CD4-positive, alpha-beta T cell treated with Interleukin-10 for 1 hour (primary cell): ENCODE data around the gene ADPRHL1.

Experiments used
- DNase-seq: peaks from one replicate; pipeline ENCODE4 v3.0.0-alpha.2; 2020

Gene ADPRHL1

DNA sequence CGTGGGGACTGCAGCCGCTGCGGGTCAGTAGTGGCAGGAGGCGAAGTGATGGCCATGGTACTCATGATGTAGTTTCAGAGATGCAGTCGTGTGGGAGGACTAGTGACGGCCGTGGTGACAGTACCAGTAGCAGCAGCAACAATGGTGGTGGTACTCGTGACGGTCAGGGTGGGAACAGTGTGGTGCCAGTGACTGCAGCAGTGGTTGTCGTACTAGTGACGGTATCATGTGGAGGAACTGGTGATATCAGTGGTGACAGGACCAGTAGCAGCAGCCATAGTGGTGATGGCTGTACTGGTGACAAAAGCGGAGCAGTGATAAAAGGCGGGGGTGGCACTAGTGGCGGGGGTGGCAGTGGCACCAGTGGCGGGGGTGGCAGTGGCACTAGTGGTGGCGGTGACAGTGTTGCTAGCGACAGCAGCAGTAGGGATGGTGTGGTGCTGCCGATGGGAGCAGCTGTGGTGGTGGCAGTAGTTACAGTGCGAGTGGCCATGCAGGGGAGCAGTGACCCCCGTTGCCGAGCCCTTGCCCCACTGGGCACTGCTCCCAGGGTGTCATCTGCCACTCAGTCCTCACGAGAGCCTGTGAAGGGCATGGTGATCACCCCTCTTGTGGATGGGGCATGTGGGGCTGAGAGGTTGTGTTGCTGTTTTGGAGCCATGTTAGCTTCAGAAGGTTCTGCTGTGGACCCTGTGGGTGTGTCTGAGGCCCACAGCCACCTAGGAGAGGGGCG is 22.7 kb downstream of the ADPRHL1 start:
- no peak for DNase-seq

DNA sequence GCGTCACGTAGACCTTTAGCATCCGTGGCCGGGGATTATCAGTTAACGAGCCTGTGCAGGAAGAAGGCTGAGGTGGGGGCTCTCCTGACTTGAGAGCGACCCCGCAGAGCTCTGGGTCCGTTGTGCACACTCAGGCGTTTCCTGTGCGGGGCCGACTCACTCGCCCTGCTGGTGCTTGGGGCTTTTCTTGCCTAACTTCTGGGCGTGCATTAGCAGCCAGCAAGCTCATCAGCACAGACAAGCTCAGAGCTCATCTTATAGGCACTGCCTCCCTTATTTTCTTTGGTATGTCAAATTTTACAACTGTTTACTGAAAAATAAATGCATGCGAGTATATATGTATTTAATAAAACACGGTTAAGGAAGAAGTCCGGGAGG is 23.7 kb downstream of the ADPRHL1 start:
- DNase-seq = no peak

DNA sequence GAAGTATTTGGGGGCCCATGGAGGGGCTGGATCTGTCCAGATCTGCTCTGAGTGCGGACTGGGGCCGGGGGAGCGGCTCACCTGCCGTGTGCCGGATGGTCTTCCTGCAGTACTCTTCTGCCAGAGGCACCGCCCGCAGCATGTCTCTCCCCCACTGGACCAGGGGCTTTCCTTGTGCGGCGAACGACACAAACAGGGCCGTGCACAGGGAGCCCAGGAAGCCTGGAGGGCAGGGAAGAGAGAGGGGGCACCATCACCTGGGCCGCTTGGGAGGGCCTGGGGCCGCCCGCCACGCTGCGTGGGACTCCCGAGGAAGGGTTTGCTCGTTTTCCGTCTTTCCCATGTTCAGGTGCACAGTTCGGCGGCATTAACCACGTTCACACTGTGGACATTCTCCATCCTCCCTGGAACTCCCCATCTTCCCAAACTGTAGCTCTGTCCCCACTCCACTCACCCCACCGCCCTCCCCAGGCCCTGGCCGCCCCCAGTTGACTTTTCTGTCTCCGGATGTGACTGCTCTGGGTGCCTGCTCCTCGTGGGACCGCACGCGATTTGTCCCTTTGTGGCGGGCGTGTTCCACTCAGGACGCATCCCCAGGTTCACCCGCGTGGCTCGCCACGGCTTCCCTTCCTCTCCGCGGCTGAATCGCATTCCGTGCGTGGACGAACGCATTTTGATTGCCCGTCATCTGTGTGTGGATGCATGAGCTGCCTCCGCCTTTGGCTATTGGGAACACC is 24.2 kb downstream of the ADPRHL1 start:
- no peak for DNase-seq

DNA sequence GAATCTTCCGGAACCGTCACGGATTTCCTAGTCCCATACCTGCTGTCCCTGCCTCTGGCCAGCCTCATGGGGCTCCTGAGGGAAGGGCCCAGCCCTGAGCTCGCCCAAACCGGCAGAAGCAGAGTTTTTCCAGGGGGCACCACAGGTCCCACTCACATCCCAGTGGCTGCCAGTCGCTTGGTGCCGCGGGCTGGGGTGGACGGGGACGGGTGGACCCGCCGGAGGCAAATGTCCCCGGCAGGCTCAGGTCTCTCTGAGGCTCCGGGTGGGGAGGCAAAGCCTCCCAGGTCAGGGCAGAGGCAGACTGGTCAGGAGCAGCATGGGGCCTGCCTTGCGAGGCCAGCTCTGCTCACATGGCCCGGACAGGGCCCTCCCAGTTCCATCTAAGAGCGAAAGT is 24.8 kb downstream of the ADPRHL1 start:
- no peak for DNase-seq

DNA sequence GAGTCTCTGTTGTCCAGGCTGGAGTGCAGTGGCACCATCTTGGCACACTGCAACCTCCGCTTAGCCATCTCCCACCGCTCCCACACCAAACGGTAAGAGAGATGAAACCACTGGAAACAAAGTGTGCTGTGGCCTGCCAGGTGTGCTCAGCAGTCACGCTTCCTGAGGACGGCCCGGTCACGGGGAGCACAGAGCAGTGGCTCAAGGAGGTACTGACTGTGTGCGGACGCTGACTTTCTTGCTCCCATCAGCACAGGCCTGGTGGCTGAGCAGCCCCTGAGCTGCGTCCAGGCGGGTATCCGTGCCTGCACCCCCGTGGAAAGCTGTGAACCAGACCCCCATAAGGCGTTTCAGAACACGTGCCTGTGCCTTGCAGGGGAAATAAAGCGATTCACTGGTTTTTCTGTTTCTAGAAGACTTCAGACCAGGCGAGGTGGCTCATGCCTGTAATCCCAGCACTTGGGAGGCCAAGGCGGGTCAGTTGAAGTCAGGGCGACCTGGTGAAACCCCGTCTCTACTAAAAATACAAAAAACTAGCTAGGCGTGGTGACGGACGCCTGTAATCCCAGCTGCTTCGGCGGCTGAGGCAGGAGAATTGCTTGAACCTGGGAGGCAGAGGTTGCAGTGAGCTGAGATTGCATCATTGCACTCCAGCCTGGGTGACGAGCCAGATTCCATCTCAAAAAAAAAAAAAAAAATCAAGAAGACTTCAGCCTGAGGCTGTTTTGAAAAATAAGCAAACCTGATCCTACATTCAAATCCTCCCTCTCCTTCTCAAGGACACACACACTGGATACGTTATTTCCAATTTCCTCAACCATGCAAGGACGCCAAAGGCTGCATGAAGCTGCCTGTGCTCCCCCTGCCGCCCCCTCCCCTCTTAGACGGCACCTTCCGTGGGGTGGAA is 25.5 kb downstream of the ADPRHL1 start:
- no peak for DNase-seq

DNA sequence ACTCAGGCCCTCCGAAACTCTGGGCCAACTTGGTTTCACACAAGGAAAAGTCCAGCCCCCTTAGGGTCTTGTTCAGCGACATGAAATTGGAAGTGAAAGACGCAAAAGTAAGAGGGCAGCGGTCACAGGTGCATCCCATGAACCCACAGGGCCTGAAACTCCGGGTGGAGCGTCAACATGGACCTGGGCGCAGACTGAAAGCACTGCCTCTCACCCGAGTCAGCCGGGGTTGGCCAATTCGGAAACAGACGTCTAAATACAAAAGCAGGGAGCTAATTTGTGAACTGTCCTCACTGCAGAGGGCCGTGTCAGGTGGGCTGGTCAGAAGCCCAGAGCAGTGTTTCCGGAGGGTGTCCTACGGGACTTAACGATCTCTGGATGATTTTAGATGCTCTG is 26.7 kb downstream of the ADPRHL1 start:
- DNase-seq = no peak

DNA sequence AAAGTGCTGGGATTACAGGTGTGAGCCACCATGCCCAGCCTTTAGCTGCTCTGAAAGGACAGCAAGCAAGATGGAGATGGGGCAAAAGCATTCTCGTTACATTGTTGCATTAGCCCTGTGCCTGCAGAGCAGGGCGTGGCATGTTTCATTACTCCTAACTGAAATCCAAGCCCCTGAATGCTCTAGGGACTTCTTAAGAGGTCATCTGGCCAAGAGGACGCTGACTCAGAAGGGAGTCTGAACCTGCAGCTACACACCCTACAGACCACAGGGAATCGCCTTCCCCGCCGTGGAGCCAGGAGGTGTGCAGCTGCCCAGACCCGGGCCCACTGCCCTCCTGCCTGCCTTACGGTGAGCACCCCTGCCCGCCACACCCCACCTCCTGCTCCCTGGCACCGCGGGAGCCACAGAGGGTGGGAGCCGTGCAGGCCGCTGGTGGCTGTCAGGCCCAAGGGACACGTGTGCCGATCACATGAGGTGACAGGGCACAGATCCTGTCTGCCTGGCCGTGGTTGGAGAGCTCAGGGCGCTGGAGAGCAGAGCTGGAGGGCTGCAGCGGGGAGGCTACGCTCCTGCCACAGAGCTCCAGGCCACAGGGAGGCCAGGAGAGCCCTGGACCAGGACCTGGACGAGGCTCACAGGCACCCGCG is 27.2 kb downstream of the ADPRHL1 start:
- DNase-seq = no peak

DNA sequence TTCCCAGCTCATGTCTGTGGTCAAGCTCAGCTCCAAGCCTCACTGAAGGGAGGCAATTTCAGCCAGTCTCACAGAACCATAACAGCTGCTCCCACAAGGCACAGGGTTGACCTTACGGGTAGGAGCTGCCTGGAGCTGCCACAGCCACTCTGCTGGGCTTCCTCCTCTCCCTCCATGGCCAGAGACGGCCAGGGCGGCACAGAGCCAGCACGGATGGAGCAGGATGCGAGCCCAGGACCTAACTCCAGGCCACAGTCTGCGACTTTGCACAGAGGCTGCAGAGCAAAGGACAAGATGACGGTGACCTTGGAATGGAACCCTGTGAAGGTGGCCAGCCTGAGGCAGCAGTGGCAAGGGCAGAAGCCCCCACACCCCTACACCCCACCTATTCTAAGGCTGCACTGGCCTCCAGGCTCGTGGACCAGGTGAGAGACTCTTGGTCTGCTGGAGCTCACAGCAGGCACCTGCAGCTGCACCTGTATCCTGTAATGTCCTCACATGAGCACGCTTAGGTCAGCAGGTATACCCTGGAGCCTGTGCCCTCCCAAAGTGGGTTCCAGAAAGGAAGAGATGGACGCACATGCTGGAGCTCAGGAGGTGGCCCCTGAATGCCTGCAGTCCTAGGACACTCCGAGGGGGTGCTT is 29.6 kb downstream of the ADPRHL1 start:
- no peak for DNase-seq

DNA sequence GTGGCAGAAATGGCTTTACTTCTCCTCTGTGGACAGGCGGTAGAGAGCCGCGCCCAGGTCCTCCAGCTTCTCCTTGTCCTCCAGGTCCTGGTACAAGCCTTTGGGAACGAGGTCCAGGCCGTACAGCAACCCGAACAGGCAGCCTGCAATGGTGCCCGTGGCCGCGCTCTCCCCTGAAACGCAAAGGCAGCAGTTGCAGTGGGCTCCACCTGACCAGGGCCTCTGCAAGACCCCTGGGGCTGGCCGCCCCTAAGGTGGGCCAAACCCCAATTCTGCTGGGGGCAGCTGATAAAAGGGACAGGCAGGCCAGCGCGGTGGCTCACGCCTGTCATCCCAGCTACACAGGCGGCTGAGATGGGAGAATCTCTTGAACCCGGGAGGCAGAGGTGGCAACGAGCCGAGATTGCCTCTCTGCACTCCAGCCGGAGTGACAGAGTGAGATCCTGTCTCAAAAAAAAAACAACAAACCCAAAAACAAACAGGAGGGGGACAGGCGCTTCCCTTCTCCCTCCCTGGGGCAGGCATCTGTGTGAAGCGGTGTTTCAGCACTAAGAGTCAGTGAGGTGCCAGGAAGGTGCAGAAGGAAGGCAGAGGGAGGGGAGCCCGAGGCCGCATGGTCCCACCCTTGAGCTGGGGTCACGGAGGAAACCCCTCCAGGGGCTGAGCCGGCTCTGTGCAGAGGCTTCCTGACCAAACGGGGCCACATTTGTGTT is 30.3 kb downstream of the ADPRHL1 start:
- DNase-seq = no peak

DNA sequence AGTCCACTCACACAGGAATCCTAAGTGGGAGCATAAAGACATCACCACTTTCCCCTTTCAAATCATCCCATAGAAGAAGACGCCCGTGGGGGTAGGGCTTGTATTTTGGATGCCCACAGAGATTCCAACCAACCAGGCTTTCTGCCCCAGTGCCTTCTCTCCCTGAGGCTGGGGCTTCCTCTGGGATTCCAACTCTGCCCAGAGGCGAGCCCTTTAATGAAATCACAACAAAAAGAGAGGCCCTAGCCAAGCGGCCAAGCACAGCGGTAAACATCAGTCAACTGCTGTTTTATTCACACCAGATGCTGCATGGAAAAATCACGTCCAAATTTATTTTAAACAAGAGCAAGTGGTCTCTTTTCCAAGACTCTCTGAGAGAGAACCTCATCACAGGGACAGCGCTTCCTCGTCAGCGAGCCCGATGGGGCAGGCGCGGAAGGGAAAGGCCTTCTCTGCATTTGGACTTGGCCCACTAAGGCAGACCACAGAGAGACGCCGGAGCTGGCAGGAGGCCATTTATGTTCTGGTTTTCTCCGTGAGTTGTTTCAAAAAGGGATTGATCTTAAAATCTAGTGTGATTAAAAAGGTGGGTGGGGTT is 31.5 kb downstream of the ADPRHL1 start:
- no peak for DNase-seq

DNA sequence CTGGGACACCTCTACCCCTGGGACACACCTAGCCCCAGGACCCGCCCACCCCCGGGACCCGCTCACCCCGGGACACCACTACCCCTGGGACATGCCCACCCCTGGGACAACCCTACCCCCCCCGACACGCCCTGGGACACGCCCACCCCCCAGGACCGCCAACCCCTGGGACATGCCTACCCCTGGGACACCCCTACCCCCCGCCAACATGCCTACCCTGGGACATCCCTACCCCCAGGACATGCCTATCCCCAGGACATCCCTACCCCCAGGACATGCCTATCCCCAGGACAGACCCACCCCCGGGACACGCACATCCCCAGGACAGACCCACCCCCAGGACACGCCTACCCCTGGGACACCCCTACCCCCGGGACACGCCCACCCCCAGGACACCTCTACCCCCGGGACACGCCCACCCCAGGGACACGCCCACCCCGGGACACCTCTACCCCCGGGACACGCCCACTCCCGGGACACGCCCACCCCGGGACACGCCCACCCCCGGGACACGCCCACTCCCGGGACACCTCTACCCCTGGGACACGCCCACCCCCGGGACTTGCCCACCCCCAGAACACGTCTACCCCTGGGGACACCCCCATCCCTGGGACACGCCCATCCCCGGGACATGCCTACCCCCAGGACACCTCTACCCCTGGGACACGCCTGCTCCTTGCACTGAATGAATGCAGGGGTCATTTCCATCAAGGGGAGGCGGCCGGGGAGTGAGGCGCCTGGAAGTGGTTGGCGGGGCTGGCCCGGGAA is 32.3 kb downstream of the ADPRHL1 start:
- DNase-seq = no peak

DNA sequence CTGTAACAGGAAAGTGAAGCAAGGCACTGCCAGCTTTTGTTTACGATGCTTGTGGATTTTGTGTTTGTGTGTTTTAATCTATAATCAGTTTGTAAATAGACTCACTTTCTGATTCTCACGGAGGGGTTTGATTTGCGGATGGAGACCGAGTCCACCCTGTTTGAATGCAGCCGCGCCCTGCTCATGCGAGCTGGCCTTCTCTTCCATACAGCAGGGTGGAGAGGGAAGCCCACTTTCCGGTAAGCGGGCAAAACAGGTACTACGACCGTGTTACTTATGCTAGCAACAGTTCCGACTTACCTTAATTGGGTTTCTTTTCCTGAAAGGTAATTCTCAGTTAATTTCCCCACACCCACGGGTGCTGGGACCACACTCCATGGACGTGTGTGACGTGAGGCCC is 33.1 kb downstream of the ADPRHL1 start:
- DNase-seq = no peak

DNA sequence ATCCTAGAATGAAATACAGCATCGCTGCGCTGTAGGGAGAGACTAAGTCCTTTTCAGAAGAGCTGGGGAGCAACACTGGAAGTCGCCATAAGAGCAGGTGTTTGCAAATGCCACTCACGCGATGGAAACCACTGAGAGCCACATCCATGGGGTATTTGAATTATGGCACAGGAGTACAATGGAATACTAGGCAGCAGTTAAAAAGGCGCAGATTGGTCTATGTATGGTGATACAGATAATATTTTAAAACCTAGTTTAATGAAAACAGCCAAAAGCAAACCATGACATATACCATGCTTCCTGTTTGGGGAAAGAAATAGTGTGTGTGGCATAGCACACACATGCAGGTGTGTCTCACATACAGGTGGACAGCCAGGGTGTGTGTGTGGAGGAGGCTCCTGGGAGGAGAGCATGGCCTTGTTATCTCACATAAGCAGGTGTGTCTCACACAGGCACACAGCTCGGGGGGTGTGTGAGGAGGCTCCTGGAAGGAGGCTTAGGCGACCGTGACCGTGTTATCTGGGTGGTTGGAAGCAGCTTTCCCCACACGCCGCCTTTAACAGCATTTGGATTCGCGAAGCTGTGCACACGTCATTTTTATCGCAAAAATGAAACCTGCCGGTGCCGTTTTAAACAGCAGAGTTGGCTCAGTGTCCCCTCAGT is 33.6 kb downstream of the ADPRHL1 start:
- DNase-seq = no peak

DNA sequence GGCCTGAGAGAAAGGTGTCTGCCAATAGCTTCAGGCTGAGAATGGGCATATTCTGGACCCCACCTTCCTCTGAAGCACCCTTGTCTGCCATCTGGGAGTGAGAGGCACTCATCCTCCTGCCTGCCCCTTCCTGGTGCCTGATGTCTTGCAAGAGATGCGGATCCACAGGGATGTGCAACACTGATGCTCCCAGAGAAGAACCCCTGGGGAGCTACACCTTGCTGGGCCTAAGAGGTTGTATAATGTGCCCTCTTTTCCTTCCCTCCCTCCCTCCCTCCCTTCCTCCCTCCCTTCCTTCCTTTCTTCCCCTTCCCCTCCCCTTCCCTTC is 34.6 kb downstream of the ADPRHL1 start:
- DNase-seq = no peak

DNA sequence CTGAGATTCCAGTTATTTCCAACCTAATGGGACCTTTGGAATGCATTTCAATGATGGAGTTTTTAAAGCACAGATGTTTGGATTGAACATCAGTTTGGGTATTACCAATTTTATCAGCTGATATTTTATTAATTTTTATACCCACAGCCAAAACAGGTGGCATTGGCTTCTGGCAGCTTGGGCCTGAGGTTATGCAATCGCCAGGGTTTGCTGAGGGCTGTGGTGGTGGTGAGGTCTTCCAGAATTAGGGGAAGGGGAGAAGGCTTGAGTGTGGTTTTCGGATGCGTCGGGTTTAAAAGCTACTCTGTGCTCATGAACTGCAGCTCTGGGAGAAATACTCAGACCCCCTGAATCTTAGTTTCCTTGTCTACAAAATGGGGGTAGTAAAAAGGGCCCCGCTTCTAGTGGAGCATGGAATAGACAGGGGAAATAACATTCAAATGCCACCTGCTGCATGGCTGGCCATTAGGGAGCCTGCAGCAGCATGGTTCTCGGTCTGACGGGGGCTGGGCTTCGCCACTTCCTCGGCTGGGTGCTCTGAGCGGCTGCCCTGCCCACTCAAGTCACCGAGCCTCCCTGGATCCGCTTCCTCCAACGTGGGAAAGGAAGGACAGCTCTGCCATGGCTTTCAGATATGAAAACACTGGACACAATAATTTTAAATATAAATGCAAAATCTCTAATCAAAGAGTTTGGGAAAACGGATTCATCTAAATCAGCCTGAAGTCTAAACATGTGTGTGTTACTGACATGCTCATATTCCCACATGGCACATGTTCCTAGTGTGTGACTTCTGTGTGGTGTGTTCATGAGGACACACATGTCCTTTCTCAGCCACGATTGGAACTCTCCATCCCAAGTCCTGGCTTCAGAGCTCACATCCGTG is 35.2 kb downstream of the ADPRHL1 start:
- DNase-seq = no peak

DNA sequence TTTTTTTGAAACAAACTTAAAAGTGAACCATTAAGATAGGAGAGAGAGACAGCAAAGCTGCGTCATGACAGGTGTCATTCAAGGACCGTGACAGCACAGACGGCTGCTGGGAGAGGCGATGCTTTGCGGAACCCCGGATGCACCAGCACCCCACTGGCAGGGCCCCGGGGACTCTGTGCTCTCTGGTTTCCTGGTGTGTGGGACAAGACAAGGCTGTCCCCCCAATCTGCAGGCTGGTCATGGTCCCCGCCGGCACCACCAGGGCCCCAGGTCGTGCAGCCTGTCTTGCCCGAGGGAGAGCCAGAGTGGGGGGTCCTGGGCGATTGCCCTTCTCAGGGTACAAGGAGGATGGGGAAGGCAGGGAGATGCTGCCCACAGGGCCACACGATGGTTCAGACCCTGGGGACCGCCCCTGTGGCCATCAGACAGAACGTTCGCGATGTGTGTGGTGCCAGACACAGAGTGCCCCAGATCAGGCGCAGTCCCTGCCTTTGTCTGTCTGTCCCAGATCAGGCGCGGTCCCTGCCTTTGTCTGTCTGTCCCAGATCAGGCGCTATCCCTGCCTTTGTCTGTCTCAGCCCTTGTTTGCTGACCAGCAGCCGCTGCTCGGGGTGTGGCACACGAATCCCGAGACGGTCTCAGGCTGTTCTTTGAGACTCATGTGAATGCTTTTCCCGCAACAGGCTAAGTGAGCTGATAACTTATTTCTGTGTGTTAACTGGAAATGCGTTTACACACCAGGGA is 36.1 kb downstream of the ADPRHL1 start:
- no peak for DNase-seq

DNA sequence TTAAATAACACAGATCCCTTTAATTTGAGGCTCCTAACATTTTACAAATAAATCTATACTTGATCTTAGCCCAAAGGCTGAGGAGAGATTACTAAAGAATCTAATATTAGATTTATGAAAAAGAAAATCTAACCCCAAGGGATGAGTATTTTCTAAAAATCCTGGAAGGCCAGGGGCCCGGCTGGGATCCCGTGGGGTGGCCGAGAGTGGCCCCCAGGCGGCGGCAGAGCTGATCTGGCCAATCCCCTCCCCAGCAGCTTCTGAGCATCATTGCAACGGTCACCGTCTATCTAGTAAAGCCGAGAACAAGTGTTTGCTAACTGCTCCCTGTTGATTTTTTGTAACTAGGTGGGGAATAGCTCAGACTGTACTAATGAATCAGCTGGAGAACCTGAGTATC is 37.5 kb downstream of the ADPRHL1 start:
- DNase-seq = no peak

DNA sequence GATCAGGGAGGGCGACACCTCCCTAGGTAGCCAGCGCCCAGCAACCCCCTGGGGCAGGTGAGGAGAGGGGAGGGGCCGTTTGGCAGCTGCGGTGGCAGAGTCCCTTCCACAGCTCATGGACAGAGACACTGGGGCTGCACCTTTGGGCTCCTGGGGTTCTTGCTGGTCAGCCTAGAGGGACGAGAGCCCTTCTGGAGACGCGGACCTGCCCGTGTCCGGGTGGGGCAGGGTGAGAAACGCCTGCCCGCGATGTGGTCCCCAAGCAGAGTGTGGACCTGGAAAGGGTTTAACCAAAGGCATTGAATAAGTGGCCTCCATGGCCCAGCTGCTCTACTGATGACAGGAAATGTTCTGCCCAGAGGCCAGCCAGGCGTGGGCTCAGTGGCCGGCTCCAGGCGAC is 38.3 kb downstream of the ADPRHL1 start:
- DNase-seq = no peak

DNA sequence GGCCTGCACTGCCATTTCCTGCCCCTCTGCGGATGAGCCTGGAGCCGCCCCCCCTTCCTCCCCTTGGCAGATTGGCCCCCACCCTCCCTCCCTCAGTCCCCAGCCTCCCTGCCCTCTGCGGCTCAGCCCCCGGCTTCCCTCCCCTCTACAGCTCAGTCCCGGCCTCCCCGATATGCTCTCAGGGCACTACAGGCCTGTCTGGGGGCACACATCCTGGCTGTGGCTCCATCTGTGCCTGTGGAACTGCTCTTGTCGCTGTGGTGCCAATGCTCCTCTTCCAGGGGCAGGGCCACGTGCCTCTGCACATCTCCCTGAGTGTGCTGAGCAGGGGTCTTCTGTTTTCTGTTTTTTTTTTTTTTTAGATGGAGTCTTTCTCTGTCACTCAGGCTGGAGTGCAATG is 39.0 kb downstream of the ADPRHL1 start:
- DNase-seq = no peak
